ENCODE data around the gene KIF6.

Gene KIF6

GRCh38 chr6:39657355-39658135 lies 67.7 kb downstream of the KIF6 start:
- no peak for DNase-seq

DNA sequence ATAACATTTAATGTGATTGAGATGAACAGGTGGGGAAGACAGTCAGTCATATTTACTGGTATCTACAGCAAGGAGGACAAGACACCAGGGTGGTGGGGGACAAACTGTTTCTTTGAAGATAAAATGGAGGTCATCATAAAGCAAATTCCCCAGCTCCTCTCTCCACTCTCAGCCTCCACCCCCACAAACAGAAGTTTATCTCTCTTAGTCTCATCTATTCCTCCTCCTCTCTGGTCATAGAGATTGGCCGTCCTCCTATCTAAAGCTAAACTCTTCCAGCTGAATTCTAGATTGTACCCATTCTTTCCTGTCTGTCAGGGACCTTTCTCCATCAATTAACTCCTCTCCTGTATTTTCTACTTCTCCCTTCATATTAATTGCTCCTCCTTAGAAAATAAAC lies 71.1 kb downstream of the KIF6 start:
- DNase-seq = no peak

DNA sequence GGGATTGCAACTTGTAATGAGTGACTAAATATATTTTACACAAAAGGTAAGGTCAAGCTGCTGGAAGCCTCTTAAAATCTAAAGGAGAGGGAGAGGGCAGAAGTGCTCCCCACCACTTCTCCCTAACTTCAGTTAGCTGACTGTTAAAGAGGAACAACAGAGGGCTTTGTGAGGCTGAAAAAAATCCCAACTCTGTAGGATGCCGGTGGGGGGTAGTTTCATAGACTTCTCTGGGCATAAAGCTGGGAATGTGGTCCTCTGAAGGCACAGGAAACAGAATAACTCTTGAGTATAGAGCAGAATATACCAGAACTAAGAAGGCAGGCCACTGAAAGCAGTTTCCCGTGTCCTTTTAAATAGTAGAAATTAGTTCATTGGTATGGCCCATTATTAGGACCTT lies 71.6 kb downstream of the KIF6 start:
- DNase-seq = no peak

GRCh38 chr6:39649996-39650395 lies 75.2 kb downstream of the KIF6 start:
- DNase-seq = no peak

DNA sequence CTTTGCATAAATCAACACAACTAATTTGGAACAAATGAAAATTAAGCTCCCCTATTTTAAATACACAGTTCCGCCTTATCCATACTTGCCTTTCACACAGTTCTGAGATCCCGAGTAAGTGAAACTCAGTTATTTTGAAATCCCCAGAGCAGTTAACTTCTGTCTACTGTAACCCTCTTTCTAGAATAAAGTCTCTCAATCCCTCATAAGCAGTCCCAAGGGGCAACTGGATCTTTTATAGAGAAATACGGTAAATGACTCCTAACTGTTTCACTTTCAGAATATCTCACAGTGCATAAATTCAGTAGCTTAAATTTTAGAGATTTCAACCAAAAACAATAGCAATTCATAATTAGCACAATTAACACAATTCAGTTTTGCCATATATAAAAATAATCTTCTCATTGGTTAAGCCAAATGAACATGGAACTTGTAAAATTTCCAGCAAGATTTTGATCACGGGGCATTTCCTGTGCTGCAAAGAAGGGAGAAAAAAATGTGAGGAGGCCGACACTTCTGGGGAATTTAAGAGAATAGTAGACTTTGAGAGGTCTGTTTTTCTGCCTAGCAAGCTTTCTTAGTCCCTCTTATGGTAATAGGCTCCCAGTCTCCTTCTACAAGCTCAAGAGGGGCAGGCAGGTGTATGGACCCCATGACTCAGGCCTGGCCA lies 78.3 kb downstream of the KIF6 start:
- DNase-seq = no peak

- DNase-seq = no peak
These were observed 82.9 kb downstream of the KIF6 start for GRCh38 chr6:39642270-39642669.

DNA sequence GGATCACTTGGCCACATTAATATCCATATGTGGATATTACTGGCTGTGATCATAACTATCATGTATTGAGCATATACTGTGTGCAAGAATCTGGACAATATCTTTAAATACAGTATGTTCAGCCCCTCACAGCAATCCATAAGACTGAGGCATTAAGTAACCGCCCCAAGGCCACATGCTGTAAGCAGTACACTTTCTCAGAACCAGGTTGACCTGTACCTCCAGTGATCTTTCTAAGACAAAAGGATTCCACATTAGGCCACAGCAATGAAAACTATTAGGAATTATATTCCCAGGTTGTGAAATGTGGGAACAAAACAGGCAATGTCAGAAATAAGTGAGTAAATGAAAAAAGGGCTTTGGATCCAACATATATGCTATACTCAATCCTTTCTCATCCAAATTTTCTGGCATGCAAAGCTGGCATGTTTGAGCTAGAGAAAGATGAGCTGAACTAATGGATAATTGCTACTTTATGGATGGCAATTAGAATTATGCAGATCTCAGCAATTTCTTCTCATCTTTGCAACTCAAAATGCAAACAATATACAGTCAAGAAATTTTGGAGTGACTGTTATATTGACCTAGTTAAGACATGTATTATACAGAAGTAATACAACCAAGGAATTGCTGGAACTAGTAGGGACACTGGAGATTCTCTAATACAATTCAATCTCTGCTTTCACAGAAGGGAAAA lies 86.9 kb downstream of the KIF6 start:
- no peak for DNase-seq

DNA sequence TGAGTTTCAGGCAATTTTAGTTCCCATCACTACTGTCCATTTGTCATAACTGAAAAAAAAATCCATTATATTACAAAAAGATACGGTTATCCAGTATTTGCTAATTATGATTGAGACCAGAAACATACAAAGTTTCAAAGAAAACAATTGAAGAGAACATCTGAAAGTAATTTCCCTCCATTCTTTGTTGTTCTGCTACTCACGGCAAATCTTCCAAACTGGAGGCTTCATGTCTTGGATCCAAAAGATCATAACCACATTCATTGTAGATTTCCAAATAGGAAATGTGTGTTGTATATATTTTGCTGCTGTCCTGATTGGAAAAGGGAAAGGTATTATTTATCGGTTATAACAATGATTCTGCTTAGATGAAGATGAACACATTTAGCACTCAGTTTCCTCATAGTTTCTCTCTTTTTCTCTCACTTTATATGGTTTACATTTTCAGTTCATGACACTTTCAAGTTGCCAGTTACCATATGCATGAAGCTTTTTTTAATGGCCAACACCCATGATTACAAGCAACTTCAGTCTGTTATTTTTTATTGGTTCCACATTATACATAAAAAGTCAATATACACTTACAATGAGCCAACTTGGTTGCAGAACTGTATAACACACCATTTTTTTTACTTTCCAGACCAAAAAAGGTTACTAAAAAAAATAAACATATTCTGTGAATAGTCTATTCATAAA lies 90.4 kb downstream of the KIF6 start:
- DNase-seq = no peak

GRCh38 chr6:39625209-39625608 lies 100.0 kb downstream of the KIF6 start:
- no peak for DNase-seq

- no peak for DNase-seq
These were observed 101.5 kb downstream of the KIF6 start for GRCh38 chr6:39623750-39624149.

DNA sequence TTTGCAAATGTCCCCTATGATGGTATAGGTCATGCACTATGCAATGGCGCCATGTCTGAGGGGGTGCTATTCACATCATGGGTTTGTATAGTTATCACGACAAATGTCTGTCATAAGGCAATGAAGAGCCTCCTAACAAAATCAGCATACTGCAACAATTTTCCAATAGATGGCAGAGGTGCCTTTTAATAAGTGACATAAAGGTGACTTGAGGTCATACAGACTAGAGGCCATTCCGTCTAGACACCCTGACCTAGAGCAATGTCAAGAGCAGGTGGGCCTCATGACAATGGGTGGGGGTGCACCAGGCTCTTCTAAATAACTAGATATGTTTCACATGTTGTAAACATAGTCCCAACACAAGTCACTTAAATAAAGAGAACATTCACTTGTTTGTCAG lies 107.7 kb downstream of the KIF6 start:
- DNase-seq = no peak

GRCh38 chr6:39617026-39617425 lies 108.2 kb downstream of the KIF6 start:
- no peak for DNase-seq

GRCh38 chr6:39615622-39616021 lies 109.6 kb downstream of the KIF6 start:
- no peak for DNase-seq

GRCh38 chr6:39614393-39614950 lies 110.7 kb downstream of the KIF6 start:
- DNase-seq = no peak

- no peak for DNase-seq
These were observed 115.0 kb downstream of the KIF6 start for GRCh38 chr6:39610221-39610620.

- DNase-seq = no peak
These were observed 116.4 kb downstream of the KIF6 start for GRCh38 chr6:39608652-39609345.

DNA sequence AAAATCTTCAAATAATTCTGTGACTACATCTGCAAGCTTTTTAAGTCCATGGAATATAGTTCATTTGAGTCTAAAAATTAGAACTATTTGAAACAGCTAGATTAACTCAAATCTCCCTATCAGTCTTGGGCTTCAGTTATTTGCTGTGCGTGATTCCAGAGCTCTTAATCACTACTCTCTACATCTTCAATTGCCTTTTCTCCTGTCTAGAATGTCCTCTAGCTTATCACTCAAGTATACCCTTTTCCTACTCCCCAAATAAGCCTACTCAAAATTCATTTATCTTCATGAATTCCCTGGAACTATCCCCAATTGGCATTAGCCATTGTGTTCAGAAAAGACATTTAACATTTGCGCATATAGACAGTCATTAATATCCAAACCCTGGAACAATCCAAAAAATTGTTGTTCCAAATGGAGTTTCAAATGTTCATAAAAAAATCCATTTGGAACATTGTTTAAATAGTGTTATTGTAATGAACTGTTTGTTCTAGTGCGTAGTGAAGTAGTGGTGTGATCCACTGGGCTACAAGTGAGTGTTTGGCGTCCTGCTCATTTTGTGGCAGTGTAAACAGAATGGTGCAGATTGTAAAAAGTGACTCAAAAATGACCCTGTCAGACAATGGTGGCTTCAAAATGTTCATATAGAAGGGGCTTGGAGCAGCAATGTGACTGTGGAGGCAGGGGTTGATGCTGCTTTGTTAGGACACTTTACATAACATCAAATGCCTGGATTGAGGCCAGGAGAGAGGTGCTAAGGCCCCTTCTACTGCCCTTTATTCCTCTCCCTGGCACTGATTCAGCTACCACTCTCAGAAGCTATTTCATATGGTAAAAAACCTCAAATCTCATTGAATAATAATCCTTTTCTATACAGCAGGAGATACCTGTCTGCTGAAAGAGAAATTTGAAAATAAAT lies 122.3 kb downstream of the KIF6 start:
- DNase-seq = no peak

GRCh38 chr6:39599973-39600372 lies 125.2 kb downstream of the KIF6 start:
- no peak for DNase-seq

GRCh38 chr6:39599341-39599740 lies 125.9 kb downstream of the KIF6 start:
- DNase-seq = no peak

GRCh38 chr6:39594285-39594684 lies 130.9 kb downstream of the KIF6 start:
- DNase-seq = no peak

DNA sequence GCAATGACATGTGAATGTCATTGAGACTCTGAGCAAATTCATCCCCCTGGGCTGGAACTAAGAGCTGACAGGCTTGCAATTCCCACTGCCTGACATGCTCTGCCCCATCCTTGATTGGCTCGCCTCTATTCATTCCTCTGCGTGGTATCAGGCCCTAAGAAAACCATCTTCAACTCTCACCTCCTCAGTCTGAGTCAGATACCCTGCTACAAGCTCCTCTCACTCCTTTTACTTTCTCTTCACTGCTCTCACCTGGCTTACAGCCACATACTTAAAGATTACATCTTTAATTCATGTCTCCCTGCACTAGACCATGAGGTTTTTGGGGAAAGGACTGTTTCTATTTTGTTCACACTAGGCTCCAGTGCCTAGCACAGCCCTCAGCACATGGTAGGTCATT lies 131.6 kb downstream of the KIF6 start:
- no peak for DNase-seq
